Liver (tissue), 9 donors: ENCODE measurements around the gene AXIN2. TPM values are rescaled to one million over a fixed set of nuclear protein-coding genes. Genes with fewer than 3 reads are reported as not detected.

Experiments
- DNase-seq: peaks from one replicate; pipeline ENCODE4 v3.0.0-alpha.2; 2017; ENCODE audit warnings: low spot score
- H3K27ac ChIP-seq, 2 donors: one replicate each; pipeline ENCODE4 v1.7.0; 2013; ENCODE audit warnings: inconsistent platforms in 2 of 2, low read length in 2 of 2, control low read depth in 1 of 2, low read depth in 1 of 2, mild to moderate bottlenecking in 1 of 2
- H3K27me3 ChIP-seq, 4 donors: one replicate each; pipeline versions ENCODE4 v1.6.1 to v1.7.0; 2013; ENCODE audit warnings: low read length in 3 of 4, inconsistent platforms in 1 of 4, mild to moderate bottlenecking in 1 of 4, moderate library complexity in 1 of 4; ENCODE audit not compliant: control insufficient read depth in 4 of 4, insufficient read depth in 4 of 4
- H3K36me3 ChIP-seq, 4 donors: one replicate each; pipeline versions ENCODE4 v1.6.1 to v1.7.0; 2013; ENCODE audit warnings: low read length in 3 of 4, mild to moderate bottlenecking in 3 of 4, low read depth in 1 of 4, moderate library complexity in 1 of 4; ENCODE audit not compliant: control insufficient read depth in 4 of 4, insufficient read depth in 3 of 4
- H3K4me1 ChIP-seq, 4 donors: one replicate each; pipeline versions ENCODE4 v1.6.1 to v1.7.0; 2013; ENCODE audit warnings: low read length in 3 of 4, mild to moderate bottlenecking in 3 of 4, moderate library complexity in 1 of 4; ENCODE audit not compliant: control insufficient read depth in 4 of 4, insufficient read depth in 4 of 4
- H3K4me3 ChIP-seq, 3 donors: one replicate each; pipeline versions ENCODE4 v1.6.1 to v1.7.0; 2013; ENCODE audit warnings: low read length in 3 of 3, control low read depth in 1 of 3, low read depth in 1 of 3, mild to moderate bottlenecking in 1 of 3
- H3K9ac ChIP-seq, 2 donors: one replicate each; pipeline ENCODE4 v1.7.0; 2013; ENCODE audit warnings: low read length in 2 of 2, mild to moderate bottlenecking in 2 of 2, moderate library complexity in 2 of 2, control low read depth in 1 of 2, low read depth in 1 of 2
- H3K9me3 ChIP-seq, 4 donors: one replicate each; pipeline versions ENCODE4 v1.6.1 to v1.7.0; 2013; ENCODE audit warnings: low read length in 3 of 4; ENCODE audit not compliant: control insufficient read depth in 4 of 4
- ATF3 ChIP-seq: IDR thresholded peaks from 2 replicates; pipeline ENCODE4 v1.6.1; 2016; ENCODE audit warnings: antibody characterized with exemption
- EGR1 ChIP-seq, 2 donors: IDR thresholded peaks; 2 replicates each; pipeline ENCODE4 v1.6.1; 2016 to 2018; ENCODE audit warnings: antibody characterized with exemption in 2 of 2, low read depth in 2 of 2
- FOXA1 ChIP-seq: IDR thresholded peaks from 2 replicates; pipeline ENCODE4 v1.6.1; 2016; ENCODE audit warnings: antibody characterized with exemption
- GABPA ChIP-seq, 2 donors: IDR thresholded peaks in 1 of 2; conservative IDR thresholded peaks in 1 of 2; 2 replicates each; pipeline ENCODE4 v1.6.1; 2016; ENCODE audit warnings: antibody characterized with exemption in 2 of 2, mild to moderate bottlenecking in 1 of 2, moderate library complexity in 1 of 2
- HNF4A ChIP-seq, 2 donors: conservative IDR thresholded peaks; 2 replicates each; pipeline ENCODE4 v1.6.1; 2016; ENCODE audit warnings: antibody characterized with exemption in 2 of 2, mild to moderate bottlenecking in 2 of 2
- HNF4G ChIP-seq: IDR thresholded peaks from 2 replicates; pipeline ENCODE4 v1.6.1; 2016; ENCODE audit warnings: antibody characterized with exemption
- JUND ChIP-seq, 2 donors: IDR thresholded peaks; 2 replicates each; pipeline ENCODE4 v1.6.1; 2016; ENCODE audit warnings: antibody characterized with exemption in 2 of 2
- NR2F2 ChIP-seq: IDR thresholded peaks from 2 replicates; pipeline ENCODE4 v1.6.1; 2016; ENCODE audit warnings: antibody characterized with exemption
- RAD21 ChIP-seq, 2 donors: IDR thresholded peaks; 2 replicates each; pipeline ENCODE4 v1.6.1; 2016; ENCODE audit warnings: antibody characterized with exemption in 2 of 2, mild to moderate bottlenecking in 2 of 2
- RXRA ChIP-seq, 2 donors: IDR thresholded peaks; 2 replicates each; pipeline ENCODE4 v1.6.1; 2017 to 2018; ENCODE audit warnings: antibody characterized with exemption in 2 of 2, mild to moderate bottlenecking in 1 of 2
- SP1 ChIP-seq: IDR thresholded peaks from 2 replicates; pipeline ENCODE4 v1.6.1; 2018; ENCODE audit warnings: antibody characterized with exemption, mild to moderate bottlenecking
- TAF1 ChIP-seq: conservative IDR thresholded peaks from 2 replicates; pipeline ENCODE4 v1.6.1; 2016; ENCODE audit warnings: antibody characterized with exemption, mild to moderate bottlenecking
- WGBS: extraction: QIAGEN DNeasy Blood & Tissue Kit; methylation state at CpG from one replicate; pipeline ENCODE4 v1.1.7; 2013; 5-methylcytosine and 5-hydroxymethylcytosine counted together
- polyA plus RNA-seq, 2 donors: library from polyadenylated mRNA; stranded (reverse) in 1 of 2; unstranded in 1 of 2; fragments of 200-250 nt in 1 of 2; fragments of >200 nt in 1 of 2; fragmentation: Nextera tagmentation in 1 of 2; extraction: Ambion mirVana in 1 of 2; gene quantifications; one replicate each; pipeline versions ENCODE4 v1.2.1 to v1.2.3, GENCODE V29; 2013 to 2015
- total RNA-seq, 2 donors: library from RNA; depleted of rRNA; stranded (reverse); fragments of >200 nt; gene quantifications; one replicate each; pipeline ENCODE4 v1.2.3, GENCODE V29; 2014
- TF ChIP-seq, protein P1 (sequence below): fragments of 150-350 bp; IDR thresholded peaks from 2 replicates; pipeline ENCODE4 v1.5.1; 2017; ENCODE audit warnings: improper control_type of control experiment, low read depth, low read length; ENCODE audit not compliant: missing input control
- TF ChIP-seq, protein P2 (sequence below): IDR thresholded peaks from 2 replicates; pipeline ENCODE4 v1.6.1; 2016; ENCODE audit warnings: antibody characterized with exemption
- TF ChIP-seq, protein P3 (sequence below): IDR thresholded peaks from 2 replicates; pipeline ENCODE4 v1.6.1; 2016; ENCODE audit warnings: antibody characterized with exemption, mild to moderate bottlenecking
- donor health status: healthy.
- donor health status: healthy.
- donor health status: healthy.
- donor health status: healthy.
- donor health status: healthy.

The AXIN2 gene
- total and polyA plus RNA-seq, 4 donors: 0.33 to 3.5 (median 1.5) TPM

DNA sequence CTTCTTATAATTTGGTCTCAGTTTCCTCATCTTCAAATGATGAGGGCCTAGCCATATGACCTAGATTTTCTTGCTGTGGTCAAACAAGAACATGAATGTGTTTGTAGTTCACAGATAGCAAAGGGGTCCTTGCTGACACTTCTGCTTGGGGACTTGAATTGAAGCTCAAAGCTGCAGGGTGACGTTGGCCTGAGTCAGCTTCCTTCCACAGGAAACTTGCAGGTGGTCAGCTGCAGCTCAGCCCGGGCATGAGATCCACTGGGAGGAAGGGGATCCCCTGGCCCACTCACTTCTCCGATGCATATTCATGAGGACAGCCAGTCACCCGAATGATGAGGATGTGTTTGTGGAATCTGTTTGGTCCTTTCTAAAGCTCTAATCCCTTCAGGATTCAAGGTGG lies 42.6 kb upstream of the AXIN2 start:
- H3K36me3 ChIP-seq: no peaks in the 10 kb centered on the region
- TF ChIP-seq GABPA (IDR thresholded peaks at IDR 0.05 in 1 of 2, conservative IDR thresholded peaks at IDR 0.05 in 1 of 2) (no peak), HNF4A (conservative IDR thresholded peaks at IDR 0.05) (no peak)
- TF ChIP-seq, protein P1, sequence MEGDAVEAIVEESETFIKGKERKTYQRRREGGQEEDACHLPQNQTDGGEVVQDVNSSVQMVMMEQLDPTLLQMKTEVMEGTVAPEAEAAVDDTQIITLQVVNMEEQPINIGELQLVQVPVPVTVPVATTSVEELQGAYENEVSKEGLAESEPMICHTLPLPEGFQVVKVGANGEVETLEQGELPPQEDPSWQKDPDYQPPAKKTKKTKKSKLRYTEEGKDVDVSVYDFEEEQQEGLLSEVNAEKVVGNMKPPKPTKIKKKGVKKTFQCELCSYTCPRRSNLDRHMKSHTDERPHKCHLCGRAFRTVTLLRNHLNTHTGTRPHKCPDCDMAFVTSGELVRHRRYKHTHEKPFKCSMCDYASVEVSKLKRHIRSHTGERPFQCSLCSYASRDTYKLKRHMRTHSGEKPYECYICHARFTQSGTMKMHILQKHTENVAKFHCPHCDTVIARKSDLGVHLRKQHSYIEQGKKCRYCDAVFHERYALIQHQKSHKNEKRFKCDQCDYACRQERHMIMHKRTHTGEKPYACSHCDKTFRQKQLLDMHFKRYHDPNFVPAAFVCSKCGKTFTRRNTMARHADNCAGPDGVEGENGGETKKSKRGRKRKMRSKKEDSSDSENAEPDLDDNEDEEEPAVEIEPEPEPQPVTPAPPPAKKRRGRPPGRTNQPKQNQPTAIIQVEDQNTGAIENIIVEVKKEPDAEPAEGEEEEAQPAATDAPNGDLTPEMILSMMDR: no peak
- H3K9ac ChIP-seq: no peak overlapping the region
- 67% methylated on average over 4 of the region's 4 CpGs for WGBS
- H3K9me3 ChIP-seq: no peaks in the 10 kb centered on the region
- H3K27ac ChIP-seq: no peak overlapping the region
- no peak overlapping the region for H3K4me3 ChIP-seq
- H3K4me1 ChIP-seq: no peaks in the 10 kb centered on the region
- no peaks in the 10 kb centered on the region for H3K27me3 ChIP-seq
- DNase-seq: no peak

GRCh38 chr17:65601881-65602280 lies 40.4 kb upstream of the AXIN2 start:
- TF ChIP-seq SP1 (no peak), GABPA (IDR thresholded peaks at IDR 0.05 in 1 of 2, conservative IDR thresholded peaks at IDR 0.05 in 1 of 2) (no peak), ATF3 (no peak), RAD21 (IDR thresholded peaks at IDR 0.05) (no peak), NR2F2 (no peak), TAF1 (no peak), EGR1 (IDR thresholded peaks at IDR 0.05; ENCODE audit: low read depth in 2 of 2) (no peak), JUND (IDR thresholded peaks at IDR 0.05) (no peak), HNF4A (conservative IDR thresholded peaks at IDR 0.05) (no peak), RXRA (IDR thresholded peaks at IDR 0.05) (no peak), FOXA1 (no peak), HNF4G (no peak)
- TF ChIP-seq, protein P2, sequence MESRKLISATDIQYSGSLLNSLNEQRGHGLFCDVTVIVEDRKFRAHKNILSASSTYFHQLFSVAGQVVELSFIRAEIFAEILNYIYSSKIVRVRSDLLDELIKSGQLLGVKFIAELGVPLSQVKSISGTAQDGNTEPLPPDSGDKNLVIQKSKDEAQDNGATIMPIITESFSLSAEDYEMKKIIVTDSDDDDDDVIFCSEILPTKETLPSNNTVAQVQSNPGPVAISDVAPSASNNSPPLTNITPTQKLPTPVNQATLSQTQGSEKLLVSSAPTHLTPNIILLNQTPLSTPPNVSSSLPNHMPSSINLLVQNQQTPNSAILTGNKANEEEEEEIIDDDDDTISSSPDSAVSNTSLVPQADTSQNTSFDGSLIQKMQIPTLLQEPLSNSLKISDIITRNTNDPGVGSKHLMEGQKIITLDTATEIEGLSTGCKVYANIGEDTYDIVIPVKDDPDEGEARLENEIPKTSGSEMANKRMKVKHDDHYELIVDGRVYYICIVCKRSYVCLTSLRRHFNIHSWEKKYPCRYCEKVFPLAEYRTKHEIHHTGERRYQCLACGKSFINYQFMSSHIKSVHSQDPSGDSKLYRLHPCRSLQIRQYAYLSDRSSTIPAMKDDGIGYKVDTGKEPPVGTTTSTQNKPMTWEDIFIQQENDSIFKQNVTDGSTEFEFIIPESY: no peak
- TF ChIP-seq, protein P1: no peak
- TF ChIP-seq, protein P3, sequence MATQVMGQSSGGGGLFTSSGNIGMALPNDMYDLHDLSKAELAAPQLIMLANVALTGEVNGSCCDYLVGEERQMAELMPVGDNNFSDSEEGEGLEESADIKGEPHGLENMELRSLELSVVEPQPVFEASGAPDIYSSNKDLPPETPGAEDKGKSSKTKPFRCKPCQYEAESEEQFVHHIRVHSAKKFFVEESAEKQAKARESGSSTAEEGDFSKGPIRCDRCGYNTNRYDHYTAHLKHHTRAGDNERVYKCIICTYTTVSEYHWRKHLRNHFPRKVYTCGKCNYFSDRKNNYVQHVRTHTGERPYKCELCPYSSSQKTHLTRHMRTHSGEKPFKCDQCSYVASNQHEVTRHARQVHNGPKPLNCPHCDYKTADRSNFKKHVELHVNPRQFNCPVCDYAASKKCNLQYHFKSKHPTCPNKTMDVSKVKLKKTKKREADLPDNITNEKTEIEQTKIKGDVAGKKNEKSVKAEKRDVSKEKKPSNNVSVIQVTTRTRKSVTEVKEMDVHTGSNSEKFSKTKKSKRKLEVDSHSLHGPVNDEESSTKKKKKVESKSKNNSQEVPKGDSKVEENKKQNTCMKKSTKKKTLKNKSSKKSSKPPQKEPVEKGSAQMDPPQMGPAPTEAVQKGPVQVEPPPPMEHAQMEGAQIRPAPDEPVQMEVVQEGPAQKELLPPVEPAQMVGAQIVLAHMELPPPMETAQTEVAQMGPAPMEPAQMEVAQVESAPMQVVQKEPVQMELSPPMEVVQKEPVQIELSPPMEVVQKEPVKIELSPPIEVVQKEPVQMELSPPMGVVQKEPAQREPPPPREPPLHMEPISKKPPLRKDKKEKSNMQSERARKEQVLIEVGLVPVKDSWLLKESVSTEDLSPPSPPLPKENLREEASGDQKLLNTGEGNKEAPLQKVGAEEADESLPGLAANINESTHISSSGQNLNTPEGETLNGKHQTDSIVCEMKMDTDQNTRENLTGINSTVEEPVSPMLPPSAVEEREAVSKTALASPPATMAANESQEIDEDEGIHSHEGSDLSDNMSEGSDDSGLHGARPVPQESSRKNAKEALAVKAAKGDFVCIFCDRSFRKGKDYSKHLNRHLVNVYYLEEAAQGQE: no peak
- H3K9me3 ChIP-seq: no peaks in the 10 kb centered on the region
- H3K27me3 ChIP-seq: no peaks in the 10 kb centered on the region
- H3K36me3 ChIP-seq: peaks cover 0 to 2% (median 0%) of the 10 kb centered on the region in 4 donors
- DNase-seq: no peak
- 82% methylated on average over 2 of the region's 2 CpGs for WGBS
- no peaks in the 10 kb centered on the region for H3K4me1 ChIP-seq
- H3K4me3 ChIP-seq: no peak overlapping the region
- H3K9ac ChIP-seq: no peak overlapping the region
- no peak overlapping the region for H3K27ac ChIP-seq
